GM12878 (cell line): ENCODE results near the gene C19orf67. TPM values are rescaled to one million over a fixed set of nuclear protein-coding genes. Genes with fewer than 3 reads are reported as not detected.

ENCODE experiments used
- ATF7 ChIP-seq: fragments of 450-650 bp; IDR thresholded peaks from 2 replicates; pipeline ENCODE4 v1.6.1; 2016; ENCODE audit warnings: low read depth, mild to moderate bottlenecking
- BHLHE40 ChIP-seq, 2 experiments: fragments of 450-650 bp in 1 of 2; IDR thresholded peaks; 2 replicates each; pipeline ENCODE4 v1.6.1; 2011 to 2017; ENCODE audit warnings: low read depth in 2 of 2, borderline replicate concordance in 1 of 2, improper control_type of control experiment in 1 of 2, low read length in 1 of 2, mild to moderate bottlenecking in 1 of 2
- ETV6 ChIP-seq, 2 experiments: fragments of 450-650 bp in 1 of 2; IDR thresholded peaks in 1 of 2; conservative IDR thresholded peaks in 1 of 2; 2 replicates each; pipeline ENCODE4 v1.6.1; 2014; ENCODE audit warnings: antibody characterized with exemption in 1 of 2, borderline replicate concordance in 1 of 2, low read depth in 1 of 2, mild to moderate bottlenecking in 1 of 2, moderate library complexity in 1 of 2
- FOXM1 ChIP-seq: IDR thresholded peaks from 2 replicates; pipeline ENCODE4 v1.6.1; 2012; ENCODE audit warnings: low read depth, mild to moderate bottlenecking, inconsistent platforms, low read length, moderate library complexity
- NFYB ChIP-seq: IDR thresholded peaks from 2 replicates; pipeline ENCODE4 v1.6.1; 2011; ENCODE audit warnings: low read depth, mild to moderate bottlenecking, low read length, improper control_type of control experiment, moderate library complexity; ENCODE audit not compliant: insufficient read depth
- STAT1 ChIP-seq: fragments of 450-650 bp; conservative IDR thresholded peaks from 2 replicates; pipeline ENCODE4 v1.6.1; 2014; ENCODE audit warnings: antibody characterized with exemption, mild to moderate bottlenecking
- ZSCAN29 ChIP-seq: fragments of 450-650 bp; IDR thresholded peaks from 2 replicates; pipeline ENCODE4 v1.6.1; 2017; ENCODE audit warnings: mild to moderate bottlenecking, moderate library complexity
- polyA plus RNA-seq, 11 experiments: library from polyadenylated mRNA; depleted of rRNA in 4 of 11; unstranded in 6 of 11; stranded (reverse) in 5 of 11; fragments of >200 nt; fragmentation: Nextera tagmentation in 4 of 11; fragmentation: Illumina TruSeq in 1 of 11; extraction: Ambion mirVana in 4 of 11; extraction: Trizol in 1 of 11; gene quantifications; 1 replicate in 1 of 11; 2 replicates in 10 of 11; pipeline versions ENCODE4 v1.2.1 to v1.2.3, GENCODE V29; 2011 to 2016; ENCODE audit warnings: inconsistent platforms in 2 of 11, missing spikeins in 2 of 11, low read depth in 1 of 11
- total RNA-seq, 4 experiments: library from RNA; depleted of rRNA in 3 of 4; stranded (reverse); fragments of >200 nt in 3 of 4; fragmentation: Illumina TruSeq in 1 of 4; extraction: Trizol in 1 of 4; gene quantifications; 2 replicates each; pipeline versions ENCODE4 v1.2.1 to v1.2.3, GENCODE V29; 2013 to 2021
- TF ChIP-seq, protein P1 (sequence below): fragments of 450-650 bp; IDR thresholded peaks from 2 replicates; pipeline ENCODE4 v1.6.1; 2017; ENCODE audit warnings: mild to moderate bottlenecking, low read depth, inconsistent platforms; ENCODE audit not compliant: poor library complexity, severe bottlenecking
- TF ChIP-seq, protein P2 (sequence below): fragments of 450-650 bp; IDR thresholded peaks from 2 replicates; pipeline ENCODE4 v1.6.1; 2016; ENCODE audit warnings: mild to moderate bottlenecking
- TF ChIP-seq, protein P3 (sequence below): fragments of 450-650 bp; IDR thresholded peaks from 2 replicates; pipeline ENCODE4 v1.6.1; 2014; ENCODE audit warnings: mild to moderate bottlenecking
- TF ChIP-seq, protein P4 (sequence below), 3 experiments: IDR thresholded peaks in 2 of 3; conservative IDR thresholded peaks in 1 of 3; 2 replicates each; pipeline ENCODE4 v1.5.1; 2011; ENCODE audit warnings: low read depth in 3 of 3, low read length in 3 of 3, mild to moderate bottlenecking in 3 of 3, control low read depth in 2 of 3, moderate library complexity in 2 of 3, inconsistent platforms in 1 of 3, mixed read lengths in 1 of 3; ENCODE audit not compliant: control insufficient read depth in 2 of 3, insufficient read depth in 1 of 3; ENCODE audit errors: extremely low read depth in 1 of 3

C19orf67 gene
- total and polyA plus RNA-seq, 10 of the 15 experiments (the other 5 are each of a cell fraction or from before 2014, with no cell fraction given): 0.14 TPM; not detected in 9

DNA sequence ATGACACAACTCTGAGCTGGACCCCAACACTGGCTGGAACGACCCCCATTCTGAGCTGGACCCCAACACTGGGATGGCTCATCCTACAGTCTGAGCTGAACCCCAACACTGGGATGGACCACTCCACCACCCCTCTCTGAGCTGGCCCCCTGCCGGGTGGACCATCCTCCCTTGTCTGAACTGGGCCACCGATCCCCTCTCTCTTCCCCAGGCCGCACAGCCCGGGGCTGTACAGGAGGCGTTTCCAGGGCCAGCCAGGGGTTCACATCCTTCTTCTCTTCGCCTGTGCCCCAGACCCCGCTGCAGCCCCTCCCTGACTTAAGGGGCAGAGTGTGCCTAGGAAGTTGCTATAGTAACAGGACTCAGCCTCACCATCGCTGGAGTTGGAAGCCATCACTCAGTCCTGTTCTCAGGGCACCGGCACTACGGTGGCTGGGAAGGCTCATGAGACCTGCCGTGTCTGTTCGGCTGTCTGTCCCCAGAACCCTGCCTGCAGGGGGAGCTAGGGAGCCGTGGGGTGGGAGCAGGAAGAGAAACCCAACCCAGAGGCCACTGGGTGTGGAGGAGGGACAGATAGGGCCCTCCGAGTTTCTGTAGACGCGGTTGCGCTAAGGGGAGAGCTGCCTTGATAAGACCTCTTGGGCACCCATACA lies 28.3 kb upstream of the C19orf67 start (continued):
- TF ChIP-seq, protein P1, sequence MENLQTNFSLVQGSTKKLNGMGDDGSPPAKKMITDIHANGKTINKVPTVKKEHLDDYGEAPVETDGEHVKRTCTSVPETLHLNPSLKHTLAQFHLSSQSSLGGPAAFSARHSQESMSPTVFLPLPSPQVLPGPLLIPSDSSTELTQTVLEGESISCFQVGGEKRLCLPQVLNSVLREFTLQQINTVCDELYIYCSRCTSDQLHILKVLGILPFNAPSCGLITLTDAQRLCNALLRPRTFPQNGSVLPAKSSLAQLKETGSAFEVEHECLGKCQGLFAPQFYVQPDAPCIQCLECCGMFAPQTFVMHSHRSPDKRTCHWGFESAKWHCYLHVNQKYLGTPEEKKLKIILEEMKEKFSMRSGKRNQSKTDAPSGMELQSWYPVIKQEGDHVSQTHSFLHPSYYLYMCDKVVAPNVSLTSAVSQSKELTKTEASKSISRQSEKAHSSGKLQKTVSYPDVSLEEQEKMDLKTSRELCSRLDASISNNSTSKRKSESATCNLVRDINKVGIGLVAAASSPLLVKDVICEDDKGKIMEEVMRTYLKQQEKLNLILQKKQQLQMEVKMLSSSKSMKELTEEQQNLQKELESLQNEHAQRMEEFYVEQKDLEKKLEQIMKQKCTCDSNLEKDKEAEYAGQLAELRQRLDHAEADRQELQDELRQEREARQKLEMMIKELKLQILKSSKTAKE: no peak
- no peak for TF ChIP-seq STAT1
- TF ChIP-seq ATF7: no peak
- TF ChIP-seq ZSCAN29: no peak
- no peak for TF ChIP-seq BHLHE40 (IDR thresholded peaks at IDR 0.05; ENCODE audit: borderline replicate concordance in 1 of 2, low read depth in 2 of 2, low read length in 1 of 2)
- TF ChIP-seq, protein P2, sequence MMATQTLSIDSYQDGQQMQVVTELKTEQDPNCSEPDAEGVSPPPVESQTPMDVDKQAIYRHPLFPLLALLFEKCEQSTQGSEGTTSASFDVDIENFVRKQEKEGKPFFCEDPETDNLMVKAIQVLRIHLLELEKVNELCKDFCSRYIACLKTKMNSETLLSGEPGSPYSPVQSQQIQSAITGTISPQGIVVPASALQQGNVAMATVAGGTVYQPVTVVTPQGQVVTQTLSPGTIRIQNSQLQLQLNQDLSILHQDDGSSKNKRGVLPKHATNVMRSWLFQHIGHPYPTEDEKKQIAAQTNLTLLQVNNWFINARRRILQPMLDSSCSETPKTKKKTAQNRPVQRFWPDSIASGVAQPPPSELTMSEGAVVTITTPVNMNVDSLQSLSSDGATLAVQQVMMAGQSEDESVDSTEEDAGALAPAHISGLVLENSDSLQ: 0 out of 2 replicates have a peak, but pooled peaks have one; percentile 22
- TF ChIP-seq, protein P3, sequence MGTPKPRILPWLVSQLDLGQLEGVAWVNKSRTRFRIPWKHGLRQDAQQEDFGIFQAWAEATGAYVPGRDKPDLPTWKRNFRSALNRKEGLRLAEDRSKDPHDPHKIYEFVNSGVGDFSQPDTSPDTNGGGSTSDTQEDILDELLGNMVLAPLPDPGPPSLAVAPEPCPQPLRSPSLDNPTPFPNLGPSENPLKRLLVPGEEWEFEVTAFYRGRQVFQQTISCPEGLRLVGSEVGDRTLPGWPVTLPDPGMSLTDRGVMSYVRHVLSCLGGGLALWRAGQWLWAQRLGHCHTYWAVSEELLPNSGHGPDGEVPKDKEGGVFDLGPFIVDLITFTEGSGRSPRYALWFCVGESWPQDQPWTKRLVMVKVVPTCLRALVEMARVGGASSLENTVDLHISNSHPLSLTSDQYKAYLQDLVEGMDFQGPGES: no peak
- TF ChIP-seq NFYB: no peak
- no peak for TF ChIP-seq ETV6 (conservative IDR thresholded peaks at IDR 0.05 in 1 of 2, IDR thresholded peaks at IDR 0.05 in 1 of 2; ENCODE audit: borderline replicate concordance in 1 of 2, low read depth in 1 of 2)
- peak; percentile 68; the same call in 1 of the 2 replicates for TF ChIP-seq FOXM1
- TF ChIP-seq, protein P4, sequence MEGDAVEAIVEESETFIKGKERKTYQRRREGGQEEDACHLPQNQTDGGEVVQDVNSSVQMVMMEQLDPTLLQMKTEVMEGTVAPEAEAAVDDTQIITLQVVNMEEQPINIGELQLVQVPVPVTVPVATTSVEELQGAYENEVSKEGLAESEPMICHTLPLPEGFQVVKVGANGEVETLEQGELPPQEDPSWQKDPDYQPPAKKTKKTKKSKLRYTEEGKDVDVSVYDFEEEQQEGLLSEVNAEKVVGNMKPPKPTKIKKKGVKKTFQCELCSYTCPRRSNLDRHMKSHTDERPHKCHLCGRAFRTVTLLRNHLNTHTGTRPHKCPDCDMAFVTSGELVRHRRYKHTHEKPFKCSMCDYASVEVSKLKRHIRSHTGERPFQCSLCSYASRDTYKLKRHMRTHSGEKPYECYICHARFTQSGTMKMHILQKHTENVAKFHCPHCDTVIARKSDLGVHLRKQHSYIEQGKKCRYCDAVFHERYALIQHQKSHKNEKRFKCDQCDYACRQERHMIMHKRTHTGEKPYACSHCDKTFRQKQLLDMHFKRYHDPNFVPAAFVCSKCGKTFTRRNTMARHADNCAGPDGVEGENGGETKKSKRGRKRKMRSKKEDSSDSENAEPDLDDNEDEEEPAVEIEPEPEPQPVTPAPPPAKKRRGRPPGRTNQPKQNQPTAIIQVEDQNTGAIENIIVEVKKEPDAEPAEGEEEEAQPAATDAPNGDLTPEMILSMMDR (IDR thresholded peaks at IDR 0.05 in 2 of 3, conservative IDR thresholded peaks at IDR 0.05 in 1 of 3; ENCODE audit: control insufficient read depth in 2 of 3, extremely low read depth in 1 of 3, insufficient read depth in 1 of 3, low read depth in 3 of 3, low read length in 3 of 3): peak; percentile 19 to 47 (median 41)
